ENCODE data around the gene LKAAEAR1.

DNA sequence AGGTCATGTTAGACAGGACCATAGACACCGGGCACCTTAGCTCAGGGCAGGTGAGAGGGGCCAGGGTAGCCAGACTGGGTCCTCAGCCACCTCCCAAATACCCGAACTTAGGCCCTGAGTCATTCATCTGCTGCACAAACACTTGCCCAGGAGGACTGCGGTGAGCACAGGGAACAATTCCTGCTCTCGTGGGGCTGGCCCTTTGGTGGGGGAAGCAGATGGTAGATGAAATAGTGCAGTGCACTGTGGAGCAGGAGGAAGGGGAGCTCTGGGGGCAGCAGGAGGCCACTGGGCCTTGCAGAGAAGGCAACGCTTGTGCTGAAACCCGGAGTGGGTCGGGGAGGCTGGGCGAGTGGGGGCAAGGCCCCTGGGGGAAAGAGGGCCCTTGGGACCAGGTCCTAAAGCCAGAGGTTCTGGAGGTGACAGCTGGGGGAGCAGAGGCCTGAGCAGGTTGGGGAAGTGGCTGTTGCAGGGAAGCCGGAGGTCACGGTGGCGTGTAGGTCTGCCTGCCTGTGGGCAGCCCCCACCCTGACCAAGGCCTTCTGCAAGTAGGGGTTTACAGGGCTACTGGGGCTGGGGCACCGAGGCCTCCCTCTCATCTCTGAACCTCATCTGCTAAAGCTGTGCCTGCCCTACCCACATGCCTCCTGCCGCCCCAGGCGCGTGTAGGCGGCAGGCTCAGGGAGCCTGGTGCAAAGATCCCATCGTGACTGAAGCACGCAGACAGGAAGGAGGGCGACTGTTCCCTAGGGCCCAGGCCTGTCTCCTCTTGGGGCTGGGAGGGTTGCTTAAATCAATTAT, 27.8 kb upstream of the LKAAEAR1 start:
- TF ChIP-seq POLR2A (IDR thresholded peaks at IDR 0.05; ENCODE audit: low read length) (no peak), MAZ (IDR thresholded peaks at IDR 0.05; ENCODE audit: borderline replicate concordance, low read depth, low read length) (no peak), MAFK (IDR thresholded peaks at IDR 0.05; ENCODE audit: partially characterized antibody) (no peak), EHMT2 (IDR thresholded peaks at IDR 0.05; ENCODE audit: low read depth) (no peak), RAD21 (conservative IDR thresholded peaks at IDR 0.05 in 1 of 2, IDR thresholded peaks at IDR 0.05 in 1 of 2) (no peak), CHD2 (IDR thresholded peaks at IDR 0.05; ENCODE audit: low read length, partially characterized antibody) (no peak), CBX2 (IDR thresholded peaks at IDR 0.05; ENCODE audit: borderline replicate concordance, low read depth) (no peak), SREBF2 (IDR thresholded peaks at IDR 0.05) (no peak), KDM1A (IDR thresholded peaks at IDR 0.05; ENCODE audit: low read depth) (no peak), EP300 (IDR thresholded peaks at IDR 0.05) (no peak)
- TF ChIP-seq, protein P1, sequence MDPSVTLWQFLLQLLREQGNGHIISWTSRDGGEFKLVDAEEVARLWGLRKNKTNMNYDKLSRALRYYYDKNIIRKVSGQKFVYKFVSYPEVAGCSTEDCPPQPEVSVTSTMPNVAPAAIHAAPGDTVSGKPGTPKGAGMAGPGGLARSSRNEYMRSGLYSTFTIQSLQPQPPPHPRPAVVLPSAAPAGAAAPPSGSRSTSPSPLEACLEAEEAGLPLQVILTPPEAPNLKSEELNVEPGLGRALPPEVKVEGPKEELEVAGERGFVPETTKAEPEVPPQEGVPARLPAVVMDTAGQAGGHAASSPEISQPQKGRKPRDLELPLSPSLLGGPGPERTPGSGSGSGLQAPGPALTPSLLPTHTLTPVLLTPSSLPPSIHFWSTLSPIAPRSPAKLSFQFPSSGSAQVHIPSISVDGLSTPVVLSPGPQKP (IDR thresholded peaks at IDR 0.05; ENCODE audit: low read depth, low read length) = no peak
- TF ChIP-seq, protein P2, sequence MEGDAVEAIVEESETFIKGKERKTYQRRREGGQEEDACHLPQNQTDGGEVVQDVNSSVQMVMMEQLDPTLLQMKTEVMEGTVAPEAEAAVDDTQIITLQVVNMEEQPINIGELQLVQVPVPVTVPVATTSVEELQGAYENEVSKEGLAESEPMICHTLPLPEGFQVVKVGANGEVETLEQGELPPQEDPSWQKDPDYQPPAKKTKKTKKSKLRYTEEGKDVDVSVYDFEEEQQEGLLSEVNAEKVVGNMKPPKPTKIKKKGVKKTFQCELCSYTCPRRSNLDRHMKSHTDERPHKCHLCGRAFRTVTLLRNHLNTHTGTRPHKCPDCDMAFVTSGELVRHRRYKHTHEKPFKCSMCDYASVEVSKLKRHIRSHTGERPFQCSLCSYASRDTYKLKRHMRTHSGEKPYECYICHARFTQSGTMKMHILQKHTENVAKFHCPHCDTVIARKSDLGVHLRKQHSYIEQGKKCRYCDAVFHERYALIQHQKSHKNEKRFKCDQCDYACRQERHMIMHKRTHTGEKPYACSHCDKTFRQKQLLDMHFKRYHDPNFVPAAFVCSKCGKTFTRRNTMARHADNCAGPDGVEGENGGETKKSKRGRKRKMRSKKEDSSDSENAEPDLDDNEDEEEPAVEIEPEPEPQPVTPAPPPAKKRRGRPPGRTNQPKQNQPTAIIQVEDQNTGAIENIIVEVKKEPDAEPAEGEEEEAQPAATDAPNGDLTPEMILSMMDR (IDR thresholded peaks at IDR 0.05) = no peak
- TF ChIP-seq, protein P3, sequence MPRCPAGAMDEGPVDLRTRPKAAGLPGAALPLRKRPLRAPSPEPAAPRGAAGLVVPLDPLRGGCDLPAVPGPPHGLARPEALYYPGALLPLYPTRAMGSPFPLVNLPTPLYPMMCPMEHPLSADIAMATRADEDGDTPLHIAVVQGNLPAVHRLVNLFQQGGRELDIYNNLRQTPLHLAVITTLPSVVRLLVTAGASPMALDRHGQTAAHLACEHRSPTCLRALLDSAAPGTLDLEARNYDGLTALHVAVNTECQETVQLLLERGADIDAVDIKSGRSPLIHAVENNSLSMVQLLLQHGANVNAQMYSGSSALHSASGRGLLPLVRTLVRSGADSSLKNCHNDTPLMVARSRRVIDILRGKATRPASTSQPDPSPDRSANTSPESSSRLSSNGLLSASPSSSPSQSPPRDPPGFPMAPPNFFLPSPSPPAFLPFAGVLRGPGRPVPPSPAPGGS (IDR thresholded peaks at IDR 0.05) = no peak

All from A549 (cell line).